Measurements from ENCODE around the gene SPTLC3. TPM values are rescaled to one million over a fixed set of nuclear protein-coding genes. Genes with fewer than 3 reads are reported as not detected.

The SPTLC3 gene
- total and polyA plus RNA-seq, 8 donors, result 1.1 to 33.9 (median 2.1) TPM; not detected in 1

- Histone ChIP-seq H3K36me3 (no peaks in the 10 kb centered on the region), H3K4me1 (no peaks in the 10 kb centered on the region), H3K4me3 (no peak overlapping the region), H3K27ac (no peak overlapping the region), H3K27me3 (peaks cover 0 to 4% (median 0%) of the 10 kb centered on the region in 3 donors), H3K9me3 (peaks cover 0 to 6% (median 2%) of the 10 kb centered on the region in 4 donors)
- DNase-seq, result no peak
- TF ChIP-seq POLR2AphosphoS5 (IDR thresholded peaks at IDR 0.05) (no peak), EP300 (IDR thresholded peaks at IDR 0.05) (no peak), POLR2A (IDR thresholded peaks at IDR 0.05) (no peak)
- TF ChIP-seq, protein P1, sequence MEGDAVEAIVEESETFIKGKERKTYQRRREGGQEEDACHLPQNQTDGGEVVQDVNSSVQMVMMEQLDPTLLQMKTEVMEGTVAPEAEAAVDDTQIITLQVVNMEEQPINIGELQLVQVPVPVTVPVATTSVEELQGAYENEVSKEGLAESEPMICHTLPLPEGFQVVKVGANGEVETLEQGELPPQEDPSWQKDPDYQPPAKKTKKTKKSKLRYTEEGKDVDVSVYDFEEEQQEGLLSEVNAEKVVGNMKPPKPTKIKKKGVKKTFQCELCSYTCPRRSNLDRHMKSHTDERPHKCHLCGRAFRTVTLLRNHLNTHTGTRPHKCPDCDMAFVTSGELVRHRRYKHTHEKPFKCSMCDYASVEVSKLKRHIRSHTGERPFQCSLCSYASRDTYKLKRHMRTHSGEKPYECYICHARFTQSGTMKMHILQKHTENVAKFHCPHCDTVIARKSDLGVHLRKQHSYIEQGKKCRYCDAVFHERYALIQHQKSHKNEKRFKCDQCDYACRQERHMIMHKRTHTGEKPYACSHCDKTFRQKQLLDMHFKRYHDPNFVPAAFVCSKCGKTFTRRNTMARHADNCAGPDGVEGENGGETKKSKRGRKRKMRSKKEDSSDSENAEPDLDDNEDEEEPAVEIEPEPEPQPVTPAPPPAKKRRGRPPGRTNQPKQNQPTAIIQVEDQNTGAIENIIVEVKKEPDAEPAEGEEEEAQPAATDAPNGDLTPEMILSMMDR (IDR thresholded peaks at IDR 0.05), result no peak
- intact Hi-C loops (cut with DNase I; ENCODE audit: low total_unique reads), result loop anchor here (10.0 kb wide), 1 partner anchor 139 kb away; no protein-coding TSS in a partner anchor
Observed at GRCh38 chr20:12965212-12965869, 43.4 kb upstream of the SPTLC3 start.

DNA sequence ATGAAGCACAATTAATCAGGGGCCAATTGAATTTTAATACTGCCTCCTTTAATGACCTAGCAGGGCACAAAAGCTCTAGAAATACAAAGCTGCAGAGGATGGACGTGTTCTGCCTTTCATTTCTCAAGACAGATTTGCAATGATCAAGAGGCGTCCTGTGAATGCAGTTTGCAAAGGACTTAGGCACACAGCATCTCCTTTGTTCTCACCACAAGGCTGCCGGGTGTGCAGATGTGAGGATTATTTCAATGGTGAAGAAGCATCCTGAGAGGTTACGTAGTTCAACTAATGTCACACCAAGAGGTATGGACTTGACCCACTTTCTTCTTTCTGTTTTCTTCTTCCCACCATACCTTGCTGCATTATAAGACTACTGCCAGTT, 42.9 kb upstream of the SPTLC3 start:
- DNase-seq, result no peak
- Histone ChIP-seq H3K36me3 (no peaks in the 10 kb centered on the region), H3K27ac (no peak overlapping the region), H3K4me3 (no peak overlapping the region), H3K27me3 (peaks cover 0 to 4% (median 0%) of the 10 kb centered on the region in 3 donors), H3K9me3 (peaks cover 0 to 6% (median 2%) of the 10 kb centered on the region in 4 donors), H3K4me1 (no peaks in the 10 kb centered on the region)
- WGBS, 5 donors, result 66 to 79% (median 76%) methylated on average over 4 of the region's 4 CpGs
- TF ChIP-seq EP300 (IDR thresholded peaks at IDR 0.05) (no peak), POLR2A (IDR thresholded peaks at IDR 0.05) (no peak), POLR2AphosphoS5 (IDR thresholded peaks at IDR 0.05) (no peak)
- TF ChIP-seq, protein P1 (IDR thresholded peaks at IDR 0.05), result no peak
- intact Hi-C loops (cut with DNase I; ENCODE audit: low total_unique reads), result loop anchor here (10.0 kb wide), 1 partner anchor 139 kb away; no protein-coding TSS in a partner anchor

DNA sequence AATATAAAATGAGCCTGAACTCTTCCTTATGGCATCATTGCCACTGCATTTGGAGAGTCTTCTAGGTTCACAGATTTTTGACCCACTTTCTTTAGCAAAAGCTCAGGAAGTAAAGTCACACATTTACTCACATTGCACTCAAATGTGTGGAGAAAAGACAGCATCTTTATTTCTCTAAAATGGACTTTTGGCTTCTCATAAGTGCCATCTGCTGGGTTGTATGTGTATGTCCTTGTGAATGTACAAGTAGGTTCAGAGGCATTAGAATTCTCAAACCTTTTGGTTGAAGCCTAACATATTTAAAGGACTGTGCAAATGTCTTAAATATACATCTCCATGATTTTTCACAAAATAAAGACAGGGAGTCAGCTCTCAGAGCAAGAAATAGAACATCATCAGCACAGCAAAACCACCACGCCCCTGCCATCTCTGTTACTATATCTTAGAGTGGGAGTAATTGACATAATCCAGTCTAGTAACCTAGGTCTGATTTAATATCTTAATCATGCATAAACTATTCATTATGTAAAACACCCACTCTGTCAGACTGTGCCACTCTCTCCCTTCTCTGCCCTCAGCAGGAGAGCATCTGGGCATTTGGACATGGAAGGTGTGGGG, 42.2 kb upstream of the SPTLC3 start:
- no peak overlapping the region for H3K27ac ChIP-seq
- H3K27me3 ChIP-seq, result no peaks in the 10 kb centered on the region
- no peaks in the 10 kb centered on the region for H3K4me1 ChIP-seq
- TF ChIP-seq EP300 (IDR thresholded peaks at IDR 0.05) (no peak), POLR2AphosphoS5 (IDR thresholded peaks at IDR 0.05) (no peak), POLR2A (IDR thresholded peaks at IDR 0.05) (no peak)
- TF ChIP-seq, protein P1 (IDR thresholded peaks at IDR 0.05), result peak in 1 of 7 experiments; percentile 9
- H3K4me3 ChIP-seq, result no peak overlapping the region
- peaks cover 0 to 6% (median 2%) of the 10 kb centered on the region in 4 donors for H3K9me3 ChIP-seq
- no peaks in the 10 kb centered on the region for H3K36me3 ChIP-seq
- WGBS, 5 donors, result 0 to 90% (median 0%) methylated on average over 1 of the region's 1 CpG
- intact Hi-C loops (cut with DNase I; ENCODE audit: low total_unique reads), result loop anchor here (10.0 kb wide), 1 partner anchor 138 kb away; no protein-coding TSS in a partner anchor
- DNase-seq, result peak in 1 of 2 donors; percentile 58

DNA sequence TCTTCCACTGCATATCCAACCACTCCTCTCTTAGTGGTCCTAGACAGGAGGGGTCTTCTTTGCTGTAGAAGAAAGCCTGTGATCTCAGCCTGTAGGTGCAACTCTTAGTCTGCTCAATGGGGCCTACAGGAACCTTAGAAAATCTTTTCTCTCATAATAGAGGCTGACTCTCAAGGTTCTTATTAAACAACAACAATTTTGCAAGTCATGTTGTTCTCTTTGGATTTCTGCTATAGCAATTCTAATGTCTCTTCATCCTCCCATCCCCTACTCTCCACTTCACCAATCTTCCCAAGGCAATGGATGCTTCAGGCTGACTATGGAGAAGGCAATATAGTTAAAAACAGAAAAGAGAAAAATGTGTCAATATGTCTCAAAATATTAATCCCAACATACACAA, 40.8 kb upstream of the SPTLC3 start:
- no peaks in the 10 kb centered on the region for H3K36me3 ChIP-seq
- H3K27me3 ChIP-seq, result no peaks in the 10 kb centered on the region
- no peaks in the 10 kb centered on the region for H3K4me1 ChIP-seq
- intact Hi-C loops (cut with DNase I; ENCODE audit: low total_unique reads), result loop anchor here (10.0 kb wide), 1 partner anchor 137 kb away; no protein-coding TSS in a partner anchor
- H3K9me3 ChIP-seq, result peaks cover 0 to 6% (median 2%) of the 10 kb centered on the region in 4 donors
- TF ChIP-seq POLR2AphosphoS5 (IDR thresholded peaks at IDR 0.05), result no peak
- no peak for TF ChIP-seq POLR2A (IDR thresholded peaks at IDR 0.05)
- TF ChIP-seq, protein P1 (IDR thresholded peaks at IDR 0.05), result no peak
- no peak for TF ChIP-seq EP300 (IDR thresholded peaks at IDR 0.05)
- H3K27ac ChIP-seq, result no peak overlapping the region
- H3K4me3 ChIP-seq, result no peak overlapping the region
- no peak for DNase-seq
